ENCODE measurements around the gene CDC42SE1. TPM values are rescaled to one million over a fixed set of nuclear protein-coding genes. Genes with fewer than 3 reads are reported as not detected.
A peak's percentile ranks its signal among the peaks of the same experiment; 100 is the strongest.

CDC42SE1 gene
- total and polyA plus RNA-seq, 9 of the 15 experiments (the other 6 are each of a cell fraction or from before 2014, with no cell fraction given), result 78.1 to 189 (median 114) TPM

- TF ChIP-seq SMAD1 (IDR thresholded peaks at IDR 0.05; ENCODE audit: low read depth, low read length, partially characterized antibody) (no peak), SIX5 (IDR thresholded peaks at IDR 0.05; ENCODE audit: borderline replicate concordance in 1 of 2, insufficient read depth in 1 of 2, low read depth in 1 of 2, low read length in 2 of 2) (peak; percentile 60 to 68; a peak in 3 of 4 replicates), SFPQ (IDR thresholded peaks at IDR 0.05; ENCODE audit: low read depth, low read length) (no peak), ZFP36 (IDR thresholded peaks at IDR 0.05; ENCODE audit: low read depth, low read length, partially characterized antibody) (no peak), ZNF398 (CRISPR knock-in tag; IDR thresholded peaks at IDR 0.05) (no peak), CBFA2T2 (conservative IDR thresholded peaks at IDR 0.05) (no peak), CHD4 (IDR thresholded peaks at IDR 0.05; ENCODE audit: insufficient read depth, insufficient replicate concordance, low read depth, low read length, poor library complexity, severe bottlenecking) (no peak), NCOR1 (IDR thresholded peaks at IDR 0.05) (no peak), CTCF (IDR thresholded peaks at IDR 0.05 in 2 of 3, conservative IDR thresholded peaks at IDR 0.05 in 1 of 3; ENCODE audit: insufficient read depth in 2 of 3, low read depth in 1 of 3, low read length in 3 of 3) (no peak), HOXB6 (CRISPR knock-in tag; IDR thresholded peaks at IDR 0.05; ENCODE audit: borderline replicate concordance) (no peak), EWSR1 (IDR thresholded peaks at IDR 0.05; ENCODE audit: borderline replicate concordance, low read depth, partially characterized antibody) (no peak), RAD51 (IDR thresholded peaks at IDR 0.05; ENCODE audit: borderline replicate concordance, low read depth) (no peak), E2F3 (CRISPR knock-in tag; IDR thresholded peaks at IDR 0.05) (no peak), ZNF395 (CRISPR knock-in tag; IDR thresholded peaks at IDR 0.05) (no peak), ZNF175 (CRISPR knock-in tag; IDR thresholded peaks at IDR 0.05; ENCODE audit: low read depth) (peak; percentile 50; the same call in 1 of the 2 replicates), ZFP30 (CRISPR knock-in tag; IDR thresholded peaks at IDR 0.05; ENCODE audit: borderline replicate concordance) (no peak), TAF15 (IDR thresholded peaks at IDR 0.05; ENCODE audit: low read depth, low read length) (no peak), CCAR2 (IDR thresholded peaks at IDR 0.05; ENCODE audit: low read depth, low read length) (no peak)
These were observed 50.9 kb downstream of the CDC42SE1 start, which contains the start of gene PRUNE1 (continued) for GRCh38 chr1:151008244-151009205.

Data from K562 (cell line).